WTC11 (cell line): ENCODE data around the gene PRKAR2B.

Source experiments
- ATF1 ChIP-seq: sonication (generic); formaldehyde crosslinking; IDR thresholded peaks from 2 replicates; pipeline ENCODE4 v1.8.1; 2023; ENCODE audit warnings: mild to moderate bottlenecking, moderate library complexity, missing genetic modification reagents
- ATF3 ChIP-seq: sonication (generic); formaldehyde crosslinking; conservative IDR thresholded peaks from 2 replicates; pipeline ENCODE4 v1.8.1; 2022; ENCODE audit warnings: mild to moderate bottlenecking, missing genetic modification reagents
- GRHL2 ChIP-seq: fragments of 250-450 bp; sonication (Bioruptor Pico); IDR thresholded peaks from 2 replicates; pipeline ENCODE4 v1.8.0; 2022; ENCODE audit warnings: mild to moderate bottlenecking, moderate library complexity; ENCODE audit not compliant: insufficient replicate concordance, severe bottlenecking
- IRF2 ChIP-seq: sonication (generic); formaldehyde crosslinking; IDR thresholded peaks from 2 replicates; pipeline ENCODE4 v1.8.0; 2022; ENCODE audit warnings: low read depth, missing genetic modification reagents, borderline replicate concordance
- ZNF423 ChIP-seq: fragments of 250-450 bp; sonication (Bioruptor Pico); IDR thresholded peaks from 2 replicates; pipeline ENCODE4 v2.1.2; 2022; ENCODE audit warnings: mild to moderate bottlenecking, moderate library complexity
- TF ChIP-seq, protein P1 (sequence below): fragments of 200-600 bp; IDR thresholded peaks from 2 replicates; pipeline ENCODE4 v1.8.0; 2022; ENCODE audit warnings: antibody characterized with exemption

GRCh38 chr7:107196834-107197610 is 152.5 kb downstream of the PRKAR2B start:
- TF ChIP-seq ATF3 (CRISPR knock-in tag) = no peak
- TF ChIP-seq IRF2 (CRISPR knock-in tag) = no peak
- TF ChIP-seq, protein P1, sequence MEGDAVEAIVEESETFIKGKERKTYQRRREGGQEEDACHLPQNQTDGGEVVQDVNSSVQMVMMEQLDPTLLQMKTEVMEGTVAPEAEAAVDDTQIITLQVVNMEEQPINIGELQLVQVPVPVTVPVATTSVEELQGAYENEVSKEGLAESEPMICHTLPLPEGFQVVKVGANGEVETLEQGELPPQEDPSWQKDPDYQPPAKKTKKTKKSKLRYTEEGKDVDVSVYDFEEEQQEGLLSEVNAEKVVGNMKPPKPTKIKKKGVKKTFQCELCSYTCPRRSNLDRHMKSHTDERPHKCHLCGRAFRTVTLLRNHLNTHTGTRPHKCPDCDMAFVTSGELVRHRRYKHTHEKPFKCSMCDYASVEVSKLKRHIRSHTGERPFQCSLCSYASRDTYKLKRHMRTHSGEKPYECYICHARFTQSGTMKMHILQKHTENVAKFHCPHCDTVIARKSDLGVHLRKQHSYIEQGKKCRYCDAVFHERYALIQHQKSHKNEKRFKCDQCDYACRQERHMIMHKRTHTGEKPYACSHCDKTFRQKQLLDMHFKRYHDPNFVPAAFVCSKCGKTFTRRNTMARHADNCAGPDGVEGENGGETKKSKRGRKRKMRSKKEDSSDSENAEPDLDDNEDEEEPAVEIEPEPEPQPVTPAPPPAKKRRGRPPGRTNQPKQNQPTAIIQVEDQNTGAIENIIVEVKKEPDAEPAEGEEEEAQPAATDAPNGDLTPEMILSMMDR = no peak
- no peak for TF ChIP-seq ATF1 (CRISPR knock-in tag)
- TF ChIP-seq ZNF423 (CRISPR knock-in tag) = no peak
- no peak for TF ChIP-seq GRHL2 (CRISPR knock-in tag)
